Peyer's patch (tissue), 4 donors: ENCODE results near the gene CRMP1.

ENCODE experiments used
- POLR2A ChIP-seq, 2 donors: fragments of 450-650 bp; IDR thresholded peaks; one replicate each; pipeline ENCODE4 v1.5.1; 2017; ENCODE audit warnings: antibody characterized with exemption in 2 of 2, mild to moderate bottlenecking in 2 of 2, moderate library complexity in 2 of 2
- TF ChIP-seq, protein P1 (sequence below), 6 experiments: fragments of 450-650 bp in 4 of 6; fragments of 200-600 bp in 2 of 6; sonication (generic) in 1 of 6; IDR thresholded peaks; one replicate each; pipeline ENCODE4 v1.5.1; 2017 to 2019; ENCODE audit warnings: antibody characterized with exemption in 6 of 6, mild to moderate bottlenecking in 3 of 6, moderate library complexity in 1 of 6

DNA sequence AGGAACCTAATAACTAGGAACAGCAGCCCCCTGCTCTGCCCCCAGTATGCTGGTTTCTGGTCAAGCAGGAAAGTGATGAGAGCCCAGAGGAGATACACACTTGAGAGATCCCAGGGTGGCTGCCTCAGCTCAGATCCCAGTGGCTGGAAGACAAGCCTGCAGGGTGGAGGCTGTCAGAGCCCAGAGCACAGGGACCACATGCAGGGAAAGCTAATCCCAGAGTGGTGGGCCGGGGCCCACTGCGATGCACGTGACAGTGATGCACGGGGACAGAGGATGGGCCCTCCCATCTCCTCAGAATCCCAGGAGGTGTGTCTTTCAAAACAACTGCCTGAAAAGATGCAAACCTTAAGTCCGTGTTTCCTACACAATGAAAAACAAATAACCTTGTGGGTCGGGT, 29.1 kb upstream of the CRMP1 start:
- TF ChIP-seq, protein P1, sequence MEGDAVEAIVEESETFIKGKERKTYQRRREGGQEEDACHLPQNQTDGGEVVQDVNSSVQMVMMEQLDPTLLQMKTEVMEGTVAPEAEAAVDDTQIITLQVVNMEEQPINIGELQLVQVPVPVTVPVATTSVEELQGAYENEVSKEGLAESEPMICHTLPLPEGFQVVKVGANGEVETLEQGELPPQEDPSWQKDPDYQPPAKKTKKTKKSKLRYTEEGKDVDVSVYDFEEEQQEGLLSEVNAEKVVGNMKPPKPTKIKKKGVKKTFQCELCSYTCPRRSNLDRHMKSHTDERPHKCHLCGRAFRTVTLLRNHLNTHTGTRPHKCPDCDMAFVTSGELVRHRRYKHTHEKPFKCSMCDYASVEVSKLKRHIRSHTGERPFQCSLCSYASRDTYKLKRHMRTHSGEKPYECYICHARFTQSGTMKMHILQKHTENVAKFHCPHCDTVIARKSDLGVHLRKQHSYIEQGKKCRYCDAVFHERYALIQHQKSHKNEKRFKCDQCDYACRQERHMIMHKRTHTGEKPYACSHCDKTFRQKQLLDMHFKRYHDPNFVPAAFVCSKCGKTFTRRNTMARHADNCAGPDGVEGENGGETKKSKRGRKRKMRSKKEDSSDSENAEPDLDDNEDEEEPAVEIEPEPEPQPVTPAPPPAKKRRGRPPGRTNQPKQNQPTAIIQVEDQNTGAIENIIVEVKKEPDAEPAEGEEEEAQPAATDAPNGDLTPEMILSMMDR (IDR thresholded peaks at IDR 0.05): no peak
- TF ChIP-seq POLR2A (IDR thresholded peaks at IDR 0.05): no peak
